ENCODE results near the gene UBE2L6. TPM values are rescaled to one million over a fixed set of nuclear protein-coding genes. Genes with fewer than 3 reads are reported as not detected.

Gene UBE2L6
- total RNA-seq, 1 experiment from 2014 or later = 52.5 TPM

Other genes with a start within 250 kb of the UBE2L6 start
- 43.8 and 50.8 TPM in 2 replicates for gene TNKS1BP1, start 242.7 kb downstream of the UBE2L6 start, total RNA-seq (2014; rRNA removed; shearing (Covaris generic))
- 146 and 167 TPM in 2 replicates for gene SSRP1, start 231.8 kb downstream of the UBE2L6 start, total RNA-seq (2014; rRNA removed; shearing (Covaris generic))
- gene P2RX3, start 229.3 kb downstream of the UBE2L6 start, total RNA-seq (2014; rRNA removed; shearing (Covaris generic)) = not detected in 2 replicates
- not detected in 2 replicates for gene PRG3, start 186.5 kb downstream of the UBE2L6 start, total RNA-seq (2014; rRNA removed; shearing (Covaris generic))
- not detected in 2 replicates for gene PRG2, start 177.0 kb downstream of the UBE2L6 start, total RNA-seq (2014; rRNA removed; shearing (Covaris generic))
- gene SLC43A3, start 140.6 kb downstream of the UBE2L6 start, total RNA-seq (2014; rRNA removed; shearing (Covaris generic)) = 18.4 and 20.5 TPM in 2 replicates
- 0.64 and 1.6 TPM in 2 replicates for gene RTN4RL2, start 107.1 kb downstream of the UBE2L6 start, total RNA-seq (2014; rRNA removed; shearing (Covaris generic))
- gene SLC43A1, start 52.0 kb downstream of the UBE2L6 start, total RNA-seq (2014; rRNA removed; shearing (Covaris generic)) = 3.4 and 5.2 TPM in 2 replicates
- gene TIMM10, start 36.9 kb downstream of the UBE2L6 start, total RNA-seq (2014; rRNA removed; shearing (Covaris generic)) = 59.7 and 95.9 TPM in 2 replicates
- not detected in 2 replicates for gene SMTNL1, start 30.1 kb downstream of the UBE2L6 start, total RNA-seq (2014; rRNA removed; shearing (Covaris generic))
- 0.74 and 4.8 TPM in 2 replicates for gene SERPING1, start 30.0 kb upstream of the UBE2L6 start, total RNA-seq (2014; rRNA removed; shearing (Covaris generic))
- 0.60 and 1.4 TPM in 2 replicates for gene YPEL4, start 82.2 kb upstream of the UBE2L6 start, total RNA-seq (2014; rRNA removed; shearing (Covaris generic))
- gene CLP1, start 90.1 kb upstream of the UBE2L6 start, total RNA-seq (2014; rRNA removed; shearing (Covaris generic)) = 20.5 and 22.9 TPM in 2 replicates
- gene ZDHHC5, start 100.4 kb upstream of the UBE2L6 start, total RNA-seq (2014; rRNA removed; shearing (Covaris generic)) = 20.7 and 21.4 TPM in 2 replicates
- 21.2 and 30.4 TPM in 2 replicates for gene MED19, start 144.5 kb upstream of the UBE2L6 start, total RNA-seq (2014; rRNA removed; shearing (Covaris generic))
- 102 and 119 TPM in 2 replicates for gene TMX2, start 144.9 kb upstream of the UBE2L6 start, total RNA-seq (2014; rRNA removed; shearing (Covaris generic))
- 235 and 274 TPM in 2 replicates for gene SELENOH, start 173.8 kb upstream of the UBE2L6 start, total RNA-seq (2014; rRNA removed; shearing (Covaris generic))
- not detected in 2 replicates for gene BTBD18, start 184.1 kb upstream of the UBE2L6 start, total RNA-seq (2014; rRNA removed; shearing (Covaris generic))
- 66.9 and 70.8 TPM in 2 replicates for gene CTNND1, start 194.1 kb upstream of the UBE2L6 start, total RNA-seq (2014; rRNA removed; shearing (Covaris generic))